Endothelial cell of umbilical vein (primary cell): ENCODE data around the gene BTN1A1. TPM values are rescaled to one million over a fixed set of nuclear protein-coding genes. Genes with fewer than 3 reads are reported as not detected.

Experiments used
- BruUV-seq: library from RNA; stranded (reverse); fragments of 400-500 nt; replicated peaks from 2 replicates; lab custom pipeline; 2021; lab: Mats Ljungman, UMichigan
- CTCF ChIA-PET: fragments of 300-600, 350-600 bp; sonication (Branson Sonifier 250); formaldehyde crosslinking; loops from one replicate; lab custom pipeline; 2021; ENCODE audit warnings: antibody characterized with exemption, inconsistent platforms; lab: Charles Lee
- POLR2A ChIA-PET: fragments of 300-600, 350-600 bp; sonication (Branson Sonifier 250); formaldehyde crosslinking; loops from one replicate; lab custom pipeline; 2021; ENCODE audit warnings: antibody characterized with exemption, inconsistent platforms; lab: Charles Lee
- DNase-seq: peaks from one replicate; pipeline ENCODE4 v3.0.0-alpha.2; 2011; ENCODE audit warnings: low read depth, low spot score
- FAIRE-seq: peaks from 2 replicates; lab custom pipeline; 2011; peaks lifted over from hg19 to GRCh38; lab: Jason Lieb, UNC
- H2AFZ ChIP-seq: 2 replicates; pipeline ENCODE4 v1.6.0; 2012; ENCODE audit warnings: low read depth, low read length, control low read depth, inconsistent platforms
- H3K27ac ChIP-seq: 2 replicates; pipeline ENCODE4 v1.5.1; 2011; ENCODE audit warnings: low read depth, mild to moderate bottlenecking, control low read depth, low read length, moderate library complexity; ENCODE audit not compliant: insufficient read depth
- H3K27me3 ChIP-seq, 2 experiments: 2 replicates each; pipeline versions ENCODE4 v1.6.0 to v1.6.1; 2011; ENCODE audit warnings: low read length in 2 of 2, mixed read lengths in 1 of 2; ENCODE audit not compliant: control insufficient read depth in 2 of 2, insufficient read depth in 2 of 2
- H3K36me3 ChIP-seq, 2 experiments: 2 replicates in 1 of 2; 3 replicates in 1 of 2; pipeline ENCODE4 v1.5.1; 2011; ENCODE audit warnings: low read length in 2 of 2, mild to moderate bottlenecking in 1 of 2, moderate library complexity in 1 of 2; ENCODE audit not compliant: control insufficient read depth in 2 of 2, insufficient read depth in 2 of 2; ENCODE audit errors: extremely low read depth in 1 of 2
- H3K4me1 ChIP-seq: 3 replicates; pipeline ENCODE4 v1.5.1; 2011; ENCODE audit warnings: mild to moderate bottlenecking, low read length; ENCODE audit not compliant: control insufficient read depth, insufficient read depth; ENCODE audit errors: extremely low read depth
- H3K4me2 ChIP-seq: 2 replicates; pipeline ENCODE4 v1.6.1; 2011; ENCODE audit warnings: low read length, control low read depth, mixed read lengths; ENCODE audit not compliant: insufficient read depth
- H3K4me3 ChIP-seq, 3 experiments: fragments of 200-600 bp in 1 of 3; sonication (generic), shearing (Covaris generic) in 1 of 3; replicated peaks in 1 of 3; 2 replicates each; pipeline ENCODE4 v1.5.1; 2011 to 2016; ENCODE audit warnings: control low read depth in 3 of 3, low read length in 3 of 3, mild to moderate bottlenecking in 2 of 3, inconsistent platforms in 1 of 3, low read depth in 1 of 3, moderate library complexity in 1 of 3; ENCODE audit not compliant: insufficient read depth in 1 of 3
- H3K79me2 ChIP-seq: 2 replicates; pipeline ENCODE4 v1.6.0; 2012; ENCODE audit warnings: low read length, inconsistent platforms; ENCODE audit not compliant: control insufficient read depth, insufficient read depth
- H3K9ac ChIP-seq: replicated peaks from 2 replicates; pipeline ENCODE3; 2011; ENCODE audit warnings: low read length, control low read depth; ENCODE audit not compliant: insufficient read depth; ENCODE audit errors: extremely low read depth
- H3K9me1 ChIP-seq: replicated peaks from 3 replicates; pipeline ENCODE4 v1.6.0; 2011; ENCODE audit warnings: mild to moderate bottlenecking, low read length; ENCODE audit not compliant: control insufficient read depth, insufficient read depth; ENCODE audit errors: extremely low read depth
- H3K9me3 ChIP-seq: replicated peaks from 2 replicates; pipeline ENCODE4 v1.5.1; 2012; ENCODE audit warnings: low read length, inconsistent platforms; ENCODE audit not compliant: control insufficient read depth, insufficient read depth
- H4K20me1 ChIP-seq: replicated peaks from 2 replicates; pipeline ENCODE3; 2011; ENCODE audit warnings: mild to moderate bottlenecking, low read length; ENCODE audit not compliant: control insufficient read depth, insufficient read depth; ENCODE audit errors: extremely low read depth
- EZH2 ChIP-seq: IDR thresholded peaks from 2 replicates; pipeline ENCODE4 v1.6.1; 2012; ENCODE audit warnings: borderline replicate concordance, low read depth, mild to moderate bottlenecking, moderate library complexity, low read length, inconsistent platforms; ENCODE audit not compliant: severe bottlenecking
- FOS ChIP-seq: IDR thresholded peaks from 2 replicates; pipeline ENCODE4 v1.6.1; 2011; ENCODE audit warnings: mild to moderate bottlenecking, low read length, moderate library complexity, borderline replicate concordance; ENCODE audit not compliant: insufficient read depth
- GATA2 ChIP-seq: IDR thresholded peaks from 2 replicates; pipeline ENCODE4 v1.7.0; 2011; ENCODE audit warnings: low read depth, mild to moderate bottlenecking, moderate library complexity, mixed read lengths, low read length; ENCODE audit not compliant: insufficient read length, insufficient read depth
- JUN ChIP-seq: IDR thresholded peaks from 2 replicates; pipeline ENCODE4 v1.6.1; 2011; ENCODE audit warnings: borderline replicate concordance, low read depth; ENCODE audit not compliant: insufficient read length, insufficient read depth
- MYC ChIP-seq: IDR thresholded peaks from one replicate; pipeline ENCODE4 v1.6.1; 2011; ENCODE audit warnings: mild to moderate bottlenecking, low read depth, low read length
- POLR2A ChIP-seq: IDR thresholded peaks from 2 replicates; pipeline ENCODE4 v1.6.1; 2012; ENCODE audit warnings: low read depth, mild to moderate bottlenecking, control low read depth, low read length
- POLR2AphosphoS5 ChIP-seq: IDR thresholded peaks from 2 replicates; pipeline ENCODE4 v1.6.1; 2012; ENCODE audit warnings: low read depth, mild to moderate bottlenecking, control low read depth, low read length, moderate library complexity; ENCODE audit not compliant: insufficient read depth
- dilution Hi-C: fragments of 300-500 bp; cut with MboI; formaldehyde crosslinking; loops from one replicate; pipeline ENCODE4 v1.15.0; 2019; ENCODE audit warnings: low sequenced_read_pairs; ENCODE audit not compliant: extremely low pct_ligation_motif_present
- intact Hi-C: fragments of 100-400 bp; cut with micrococcal nuclease; formaldehyde crosslinking; loops from one replicate; pipeline ENCODE4 v1.10.0; 2022
- polyA plus RNA-seq, 4 experiments: library from polyadenylated mRNA; depleted of rRNA in 3 of 4; stranded (reverse) in 3 of 4; unstranded in 1 of 4; fragments of >200 nt; gene quantifications; 2 replicates each; pipeline versions ENCODE4 v1.2.1 to v1.2.3, GENCODE V29; 2011 to 2012; ENCODE audit warnings: missing spikeins in 1 of 4
- total RNA-seq: library from RNA; stranded (reverse); gene quantifications from 2 replicates; pipeline ENCODE4 v1.2.3, GENCODE V29; 2021
- TF ChIP-seq, protein P1 (sequence below), 2 donors: IDR thresholded peaks; 1 replicate in 1 of 2; 2 replicates in 1 of 2; pipeline ENCODE4 v1.5.1; 2011; ENCODE audit warnings: low read length in 2 of 2, mild to moderate bottlenecking in 2 of 2, moderate library complexity in 2 of 2, control low read depth in 1 of 2, inconsistent platforms in 1 of 2, low read depth in 1 of 2; ENCODE audit not compliant: insufficient read depth in 1 of 2; ENCODE audit errors: extremely low read depth in 1 of 2
- TF ChIP-seq, protein P2 (sequence below): IDR thresholded peaks from 2 replicates; pipeline ENCODE4 v1.6.1; 2011; ENCODE audit not compliant: insufficient read depth, insufficient read length

Gene BTN1A1
- total and polyA plus RNA-seq, 2 donors (not counting 3 experiments of a cell fraction or from before 2014, with no cell fraction given): not detected

DNA sequence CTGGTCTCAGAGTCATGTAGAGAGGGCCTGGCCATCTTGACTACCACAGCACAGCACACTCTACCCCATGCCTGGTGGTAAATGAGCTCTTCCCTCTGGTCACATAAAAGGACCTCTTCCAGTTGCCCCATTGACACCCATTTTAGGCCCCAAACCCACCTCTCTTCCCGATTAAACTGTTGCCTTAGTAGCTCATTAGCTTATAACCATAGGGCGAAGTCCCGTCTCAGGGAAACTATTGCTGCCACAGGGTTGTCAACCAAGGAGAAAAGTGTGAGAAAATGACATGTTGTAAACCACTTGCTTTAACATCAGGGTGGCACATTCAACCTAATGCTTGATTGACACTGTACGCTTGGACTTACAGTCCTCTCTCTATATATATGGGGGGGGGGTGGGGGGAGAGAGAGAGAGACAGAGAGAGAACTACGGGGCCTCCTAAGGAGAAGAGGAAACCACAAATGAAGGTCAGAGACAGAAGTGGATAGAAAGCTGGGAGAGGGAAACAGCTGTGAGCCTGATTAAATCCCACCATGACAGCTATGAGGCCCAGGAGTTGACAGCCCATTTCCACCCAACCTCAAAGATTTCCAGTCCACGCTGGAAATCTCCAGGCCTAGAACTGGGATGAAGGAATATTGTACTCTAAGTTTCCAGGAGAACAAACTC is 14.9 kb upstream of the BTN1A1 start:
- BruUV-seq: no TSS peak
- dilution Hi-C loops (no loop called here), intact Hi-C loops (no loop called here)
- Histone ChIP-seq H3K9me1 (no peaks in the 10 kb centered on the region), H3K4me3 (no peak overlapping the region), H3K27me3 (peaks cover 3 to 22% of the 10 kb centered on the region in 2 experiments), H4K20me1 (no peaks in the 10 kb centered on the region), H3K4me1 (no peaks in the 10 kb centered on the region), H3K9me3 (no peaks in the 10 kb centered on the region), H2AFZ (no peak overlapping the region), H3K4me2 (no peak overlapping the region), H3K9ac (no peak overlapping the region), H3K27ac (no peak overlapping the region), H3K36me3 (no peaks in the 10 kb centered on the region), H3K79me2 (no peaks in the 10 kb centered on the region)
- TF ChIP-seq EZH2 (no peak), MYC (no peak), POLR2AphosphoS5 (no peak), JUN (no peak), FOS (no peak), GATA2 (no peak), POLR2A (no peak)
- TF ChIP-seq, protein P1, sequence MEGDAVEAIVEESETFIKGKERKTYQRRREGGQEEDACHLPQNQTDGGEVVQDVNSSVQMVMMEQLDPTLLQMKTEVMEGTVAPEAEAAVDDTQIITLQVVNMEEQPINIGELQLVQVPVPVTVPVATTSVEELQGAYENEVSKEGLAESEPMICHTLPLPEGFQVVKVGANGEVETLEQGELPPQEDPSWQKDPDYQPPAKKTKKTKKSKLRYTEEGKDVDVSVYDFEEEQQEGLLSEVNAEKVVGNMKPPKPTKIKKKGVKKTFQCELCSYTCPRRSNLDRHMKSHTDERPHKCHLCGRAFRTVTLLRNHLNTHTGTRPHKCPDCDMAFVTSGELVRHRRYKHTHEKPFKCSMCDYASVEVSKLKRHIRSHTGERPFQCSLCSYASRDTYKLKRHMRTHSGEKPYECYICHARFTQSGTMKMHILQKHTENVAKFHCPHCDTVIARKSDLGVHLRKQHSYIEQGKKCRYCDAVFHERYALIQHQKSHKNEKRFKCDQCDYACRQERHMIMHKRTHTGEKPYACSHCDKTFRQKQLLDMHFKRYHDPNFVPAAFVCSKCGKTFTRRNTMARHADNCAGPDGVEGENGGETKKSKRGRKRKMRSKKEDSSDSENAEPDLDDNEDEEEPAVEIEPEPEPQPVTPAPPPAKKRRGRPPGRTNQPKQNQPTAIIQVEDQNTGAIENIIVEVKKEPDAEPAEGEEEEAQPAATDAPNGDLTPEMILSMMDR (IDR thresholded peaks at IDR 0.05; ENCODE audit: extremely low read depth in 1 of 2, insufficient read depth in 1 of 2, low read depth in 1 of 2, low read length in 2 of 2): no peak
- TF ChIP-seq, protein P2, sequence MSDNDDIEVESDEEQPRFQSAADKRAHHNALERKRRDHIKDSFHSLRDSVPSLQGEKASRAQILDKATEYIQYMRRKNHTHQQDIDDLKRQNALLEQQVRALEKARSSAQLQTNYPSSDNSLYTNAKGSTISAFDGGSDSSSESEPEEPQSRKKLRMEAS: no peak
- FAIRE-seq (no peak), DNase-seq (no peak)
- POLR2A ChIA-PET: interaction anchor here (0.7 kb wide), 1 partner anchor 8 kb away, joined by 6 read pairs; no protein-coding TSS in a partner anchor
- CTCF ChIA-PET: interaction anchor here (0.7 to 1.5 kb wide), 3 partner anchors 10 to 993 kb away, joined by 3 to 6 read pairs (median 4); no protein-coding TSS in a partner anchor
